ENCODE measurements around the gene ARRB1.
"Not testable (repeated sequence)": the region's sequence is repeated elsewhere in the genome, so short reads cannot be mapped to it uniquely, and the experiment has no call there.

The ARRB1 gene

GRCh38 chr11:75334402-75334891, 17.0 kb downstream of the ARRB1 start:
- H3K36me3 ChIP-seq (ENCODE audit: insufficient read depth, low read length): no peaks in the 10 kb centered on the region
- no peaks in the 10 kb centered on the region for H3K9me2 ChIP-seq (ENCODE audit: low read depth, low read length)
- H3K79me2 ChIP-seq (ENCODE audit: insufficient read depth, low read length): no peaks in the 10 kb centered on the region
- H2AFZ ChIP-seq (ENCODE audit: low read length): no peak overlapping the region
- H3K4me1 ChIP-seq (ENCODE audit: insufficient read depth, low read length, severe bottlenecking): no peaks in the 10 kb centered on the region
- H3K4me2 ChIP-seq (ENCODE audit: low read length): no peak overlapping the region
- no peak overlapping the region for H3K27ac ChIP-seq (ENCODE audit: low read depth, low read length, poor library complexity, severe bottlenecking)
- no peaks in the 10 kb centered on the region for H4K20me1 ChIP-seq (ENCODE audit: insufficient read depth, low read length)
- H3K9me3 ChIP-seq (ENCODE audit: low read length): no peaks in the 10 kb centered on the region
- H3F3A ChIP-seq (ENCODE audit: insufficient read depth, low read length): no peaks in the 10 kb centered on the region
- no peaks in the 10 kb centered on the region for H3K27me3 ChIP-seq (ENCODE audit: insufficient read depth, low read length)
- no peak overlapping the region for H3K4me3 ChIP-seq (ENCODE audit: low read depth, low read length, poor library complexity, severe bottlenecking)
- TF ChIP-seq EZH2 (IDR thresholded peaks at IDR 0.05; ENCODE audit: borderline replicate concordance, low read length) (no peak), CTCF (IDR thresholded peaks at IDR 0.05; ENCODE audit: low read length) (no peak)
- no peak overlapping the region for H3K9ac ChIP-seq (ENCODE audit: low read length)

- no peak overlapping the region for H2AFZ ChIP-seq (ENCODE audit: low read length)
- TF ChIP-seq EZH2 (IDR thresholded peaks at IDR 0.05; ENCODE audit: borderline replicate concordance, low read length): no peak
- no peak for TF ChIP-seq CTCF (IDR thresholded peaks at IDR 0.05; ENCODE audit: low read length)
- H3K4me2 ChIP-seq (ENCODE audit: low read length): no peak overlapping the region
- H3K27me3 ChIP-seq (ENCODE audit: insufficient read depth, low read length): no peaks in the 10 kb centered on the region
- no peaks in the 10 kb centered on the region for H3K79me2 ChIP-seq (ENCODE audit: insufficient read depth, low read length)
- H3F3A ChIP-seq (ENCODE audit: insufficient read depth, low read length): no peaks in the 10 kb centered on the region
- no peak overlapping the region for H3K27ac ChIP-seq (ENCODE audit: low read depth, low read length, poor library complexity, severe bottlenecking)
- no peaks in the 10 kb centered on the region for H3K9me3 ChIP-seq (ENCODE audit: low read length)
- H3K9me2 ChIP-seq (ENCODE audit: low read depth, low read length): no peaks in the 10 kb centered on the region
- no peaks in the 10 kb centered on the region for H4K20me1 ChIP-seq (ENCODE audit: insufficient read depth, low read length)
- H3K36me3 ChIP-seq (ENCODE audit: insufficient read depth, low read length): no peaks in the 10 kb centered on the region
- no peak overlapping the region for H3K9ac ChIP-seq (ENCODE audit: low read length)
- H3K4me3 ChIP-seq (ENCODE audit: low read depth, low read length, poor library complexity, severe bottlenecking): no peak overlapping the region
- H3K4me1 ChIP-seq (ENCODE audit: insufficient read depth, low read length, severe bottlenecking): no peaks in the 10 kb centered on the region
These were observed 17.7 kb downstream of the ARRB1 start for GRCh38 chr11:75333807-75334140.

GRCh38 chr11:75333022-75333806, 18.2 kb downstream of the ARRB1 start:
- Histone ChIP-seq H3K79me2 (ENCODE audit: insufficient read depth, low read length) (no peaks in the 10 kb centered on the region), H3K9me3 (ENCODE audit: low read length) (no peaks in the 10 kb centered on the region), H3K9ac (ENCODE audit: low read length) (no peak overlapping the region), H2AFZ (ENCODE audit: low read length) (no peak overlapping the region), H3K9me2 (ENCODE audit: low read depth, low read length) (no peaks in the 10 kb centered on the region), H3K4me3 (ENCODE audit: low read depth, low read length, poor library complexity, severe bottlenecking) (no peak overlapping the region), H4K20me1 (ENCODE audit: insufficient read depth, low read length) (no peaks in the 10 kb centered on the region), H3K36me3 (ENCODE audit: insufficient read depth, low read length) (no peaks in the 10 kb centered on the region), H3K4me1 (ENCODE audit: insufficient read depth, low read length, severe bottlenecking) (no peaks in the 10 kb centered on the region), H3F3A (ENCODE audit: insufficient read depth, low read length) (no peaks in the 10 kb centered on the region), H3K4me2 (ENCODE audit: low read length) (no peak overlapping the region), H3K27ac (ENCODE audit: low read depth, low read length, poor library complexity, severe bottlenecking) (no peak overlapping the region), H3K27me3 (ENCODE audit: insufficient read depth, low read length) (no peaks in the 10 kb centered on the region)
- TF ChIP-seq CTCF (IDR thresholded peaks at IDR 0.05; ENCODE audit: low read length) (no peak), EZH2 (IDR thresholded peaks at IDR 0.05; ENCODE audit: borderline replicate concordance, low read length) (no peak)

GRCh38 chr11:75331761-75332160, 19.7 kb downstream of the ARRB1 start:
- not testable (repeated sequence) for H3K4me3 ChIP-seq (ENCODE audit: low read depth, low read length, poor library complexity, severe bottlenecking); H3K36me3 ChIP-seq (ENCODE audit: insufficient read depth, low read length); H3K27ac ChIP-seq (ENCODE audit: low read depth, low read length, poor library complexity, severe bottlenecking); H3K9me2 ChIP-seq (ENCODE audit: low read depth, low read length); H3K9ac ChIP-seq (ENCODE audit: low read length); H3K4me2 ChIP-seq (ENCODE audit: low read length); H3K79me2 ChIP-seq (ENCODE audit: insufficient read depth, low read length); H3F3A ChIP-seq (ENCODE audit: insufficient read depth, low read length); H3K27me3 ChIP-seq (ENCODE audit: insufficient read depth, low read length); H3K4me1 ChIP-seq (ENCODE audit: insufficient read depth, low read length, severe bottlenecking); H2AFZ ChIP-seq (ENCODE audit: low read length); H3K9me3 ChIP-seq (ENCODE audit: low read length); H4K20me1 ChIP-seq (ENCODE audit: insufficient read depth, low read length)

GRCh38 chr11:75331304-75331703, 20.2 kb downstream of the ARRB1 start:
- not testable (repeated sequence) for H3K79me2 ChIP-seq (ENCODE audit: insufficient read depth, low read length); H3K27ac ChIP-seq (ENCODE audit: low read depth, low read length, poor library complexity, severe bottlenecking); H3K27me3 ChIP-seq (ENCODE audit: insufficient read depth, low read length); H3F3A ChIP-seq (ENCODE audit: insufficient read depth, low read length); H3K9me3 ChIP-seq (ENCODE audit: low read length); H3K4me3 ChIP-seq (ENCODE audit: low read depth, low read length, poor library complexity, severe bottlenecking); H3K36me3 ChIP-seq (ENCODE audit: insufficient read depth, low read length); H3K4me2 ChIP-seq (ENCODE audit: low read length); H3K9me2 ChIP-seq (ENCODE audit: low read depth, low read length); H4K20me1 ChIP-seq (ENCODE audit: insufficient read depth, low read length); H3K4me1 ChIP-seq (ENCODE audit: insufficient read depth, low read length, severe bottlenecking); H3K9ac ChIP-seq (ENCODE audit: low read length); H2AFZ ChIP-seq (ENCODE audit: low read length)

Data from OCI-LY1 (cell line).